ENCODE results near the gene KLK13.

KLK13 gene

GRCh38 chr19:51070334-51071094 is 5.6 kb upstream of the KLK13 start:
- TF ChIP-seq FOXP2 (optimal IDR thresholded peaks at IDR 0.05; ENCODE audit: borderline replicate concordance, extremely low read depth, extremely low read length, insufficient read depth) (no peak), SIN3A (IDR thresholded peaks at IDR 0.05; ENCODE audit: borderline replicate concordance, insufficient read depth, low read length) (no peak), POLR2AphosphoS5 (IDR thresholded peaks at IDR 0.05; ENCODE audit: low read depth, low read length) (no peak), REST (IDR thresholded peaks at IDR 0.05; ENCODE audit: insufficient read depth in 1 of 2, low read depth in 2 of 2, low read length in 2 of 2) (no peak), TAF1 (IDR thresholded peaks at IDR 0.05; ENCODE audit: borderline replicate concordance, insufficient read depth, low read length) (no peak)

GRCh38 chr19:51066393-51067186 is 1.7 kb upstream of the KLK13 start:
- TF ChIP-seq REST (IDR thresholded peaks at IDR 0.05; ENCODE audit: insufficient read depth in 1 of 2, low read depth in 2 of 2, low read length in 2 of 2): no peak
- no peak for TF ChIP-seq TAF1 (IDR thresholded peaks at IDR 0.05; ENCODE audit: borderline replicate concordance, insufficient read depth, low read length)
- no peak for TF ChIP-seq FOXP2 (optimal IDR thresholded peaks at IDR 0.05; ENCODE audit: borderline replicate concordance, extremely low read depth, extremely low read length, insufficient read depth)
- no peak for TF ChIP-seq SIN3A (IDR thresholded peaks at IDR 0.05; ENCODE audit: borderline replicate concordance, insufficient read depth, low read length)
- no peak for TF ChIP-seq POLR2AphosphoS5 (IDR thresholded peaks at IDR 0.05; ENCODE audit: low read depth, low read length)

DNA sequence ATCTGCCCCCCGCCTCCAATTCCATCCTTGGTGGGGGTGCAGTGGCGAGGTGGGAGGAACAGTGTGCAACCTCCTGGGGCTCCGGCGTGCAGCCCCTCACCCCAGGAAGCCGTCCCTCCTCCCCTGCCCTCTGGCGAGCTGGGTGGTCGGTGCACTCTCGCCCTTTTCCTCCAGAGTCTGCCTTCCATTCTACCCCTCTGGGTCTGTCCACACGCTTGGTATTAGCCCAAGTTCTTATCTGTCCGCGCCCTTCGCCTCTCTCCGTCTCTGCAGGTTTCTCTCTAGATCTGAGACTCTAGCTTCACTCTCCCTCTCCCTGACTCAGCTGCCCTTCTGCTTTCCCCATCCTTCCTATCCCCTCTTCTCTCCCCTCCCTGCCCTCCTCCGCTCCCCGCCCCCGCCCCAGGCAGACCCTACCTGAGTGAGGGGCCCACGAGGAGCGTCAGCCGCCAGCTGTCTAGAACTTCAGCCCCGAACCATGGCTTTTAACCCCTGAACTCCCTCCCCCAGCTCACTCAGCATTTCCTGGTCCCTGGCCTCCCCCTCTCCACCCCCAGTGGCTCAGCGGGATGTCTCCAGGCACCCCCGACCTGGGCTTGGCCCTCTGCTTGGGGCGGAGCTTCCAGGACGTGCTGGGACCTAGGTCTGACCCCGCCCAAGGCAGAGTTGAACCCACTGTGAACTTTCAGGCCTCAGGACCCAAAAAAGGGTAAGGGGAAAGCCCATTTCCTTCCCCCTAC is 499 bp upstream of the KLK13 start:
- no peak for TF ChIP-seq POLR2AphosphoS5 (IDR thresholded peaks at IDR 0.05; ENCODE audit: low read depth, low read length)
- no peak for TF ChIP-seq REST (IDR thresholded peaks at IDR 0.05; ENCODE audit: insufficient read depth in 1 of 2, low read depth in 2 of 2, low read length in 2 of 2)
- no peak for TF ChIP-seq TAF1 (IDR thresholded peaks at IDR 0.05; ENCODE audit: borderline replicate concordance, insufficient read depth, low read length)
- TF ChIP-seq FOXP2 (optimal IDR thresholded peaks at IDR 0.05; ENCODE audit: borderline replicate concordance, extremely low read depth, extremely low read length, insufficient read depth): no peak
- no peak for TF ChIP-seq SIN3A (IDR thresholded peaks at IDR 0.05; ENCODE audit: borderline replicate concordance, insufficient read depth, low read length)

DNA sequence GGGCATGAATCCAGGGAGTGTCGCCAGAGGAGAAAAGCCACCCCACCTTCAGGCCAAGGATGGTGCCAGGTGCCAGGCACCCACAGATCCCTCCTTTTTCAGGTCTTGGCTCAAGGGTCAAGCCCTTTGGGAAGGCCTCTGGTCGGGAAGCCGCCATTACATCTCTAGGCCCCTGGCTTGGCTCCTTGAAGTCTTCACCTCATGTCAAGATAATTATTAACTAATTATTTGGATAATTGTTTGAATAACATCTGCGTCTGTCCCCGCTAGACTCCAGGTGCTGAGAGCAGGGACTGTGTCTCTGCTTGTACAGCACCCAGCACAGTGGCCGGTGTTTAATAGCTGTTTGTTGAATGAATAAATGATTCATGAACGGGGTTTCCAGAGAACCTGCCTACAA is 1.2 kb downstream of the KLK13 start:
- TF ChIP-seq FOXP2 (optimal IDR thresholded peaks at IDR 0.05; ENCODE audit: borderline replicate concordance, extremely low read depth, extremely low read length, insufficient read depth) (no peak), SIN3A (IDR thresholded peaks at IDR 0.05; ENCODE audit: borderline replicate concordance, insufficient read depth, low read length) (no peak), REST (IDR thresholded peaks at IDR 0.05; ENCODE audit: insufficient read depth in 1 of 2, low read depth in 2 of 2, low read length in 2 of 2) (no peak), TAF1 (IDR thresholded peaks at IDR 0.05; ENCODE audit: borderline replicate concordance, insufficient read depth, low read length) (no peak), POLR2AphosphoS5 (IDR thresholded peaks at IDR 0.05; ENCODE audit: low read depth, low read length) (no peak)
